Calu3 (cell line): ENCODE data around the gene KIDINS220. TPM values are rescaled to one million over a fixed set of nuclear protein-coding genes. Genes with fewer than 3 reads are reported as not detected.

Experiments used
- BruUV-seq: library from RNA; stranded (reverse); fragments of 400-500 nt; replicated peaks from 2 replicates; lab custom pipeline; 2021; lab: Mats Ljungman, UMichigan
- CTCF ChIA-PET: fragments of 300-600 bp; sonication (Branson Sonifier 250); formaldehyde crosslinking; loops from one replicate; lab custom pipeline; 2022; ENCODE audit warnings: antibody characterized with exemption; lab: Charles Lee
- DNase-seq: peaks from one replicate; pipeline ENCODE4 v3.0.0; 2022
- H3K27ac Mint-ChIP-seq: one replicate; pipeline ENCODE4 v1.8.0; 2022; ENCODE audit warnings: mixed read lengths; ENCODE audit not compliant: unreplicated experiment
- H3K27me3 Mint-ChIP-seq: one replicate; pipeline ENCODE4 v1.8.0; 2022; ENCODE audit warnings: mixed read lengths; ENCODE audit not compliant: unreplicated experiment
- H3K36me3 Mint-ChIP-seq: one replicate; pipeline ENCODE4 v1.8.0; 2022; ENCODE audit warnings: mild to moderate bottlenecking, moderate library complexity, mixed read lengths; ENCODE audit not compliant: insufficient read depth, unreplicated experiment
- H3K4me1 Mint-ChIP-seq: one replicate; pipeline ENCODE4 v1.8.0; 2022; ENCODE audit warnings: mild to moderate bottlenecking, low read depth, mixed read lengths; ENCODE audit not compliant: unreplicated experiment
- H3K4me3 Mint-ChIP-seq: one replicate; pipeline ENCODE4 v1.8.0; 2022; ENCODE audit warnings: mild to moderate bottlenecking, low read depth, moderate library complexity, mixed read lengths; ENCODE audit not compliant: unreplicated experiment
- H3K9me3 Mint-ChIP-seq: one replicate; pipeline ENCODE4 v1.8.0; 2022; ENCODE audit warnings: low read depth, mixed read lengths; ENCODE audit not compliant: unreplicated experiment
- CTCF ChIP-seq: fragments of 200-600 bp; IDR thresholded peaks from one replicate; pipeline ENCODE4 v1.8.0; 2022; ENCODE audit warnings: antibody characterized with exemption; ENCODE audit not compliant: unreplicated experiment
- intact Hi-C: fragments of 100-400 bp; cut with micrococcal nuclease; formaldehyde crosslinking; loops from one replicate; pipeline ENCODE4 v1.10.0; 2022; ENCODE audit not compliant: unreplicated experiment
- total RNA-seq: library from RNA; stranded (reverse); gene quantifications from 2 replicates; pipeline ENCODE4 v1.2.3, GENCODE V29; 2022

Gene KIDINS220
- total RNA-seq, 1 experiment from 2014 or later: 33.6 TPM

- Mint-ChIP-seq H3K4me1 (peaks cover 37% of the 10 kb centered on the region), H3K9me3 (peaks cover 2% of the 10 kb centered on the region), H3K36me3 (peaks cover 81% of the 10 kb centered on the region), H3K4me3 (peak overlapping the region; percentile 98), H3K27ac (peak overlapping the region; percentile 99), H3K27me3 (no peaks in the 10 kb centered on the region)
- BruUV-seq: no TSS peak
- intact Hi-C loops: loop anchor here (5.0 kb wide), 1 partner anchor 292 kb away; no protein-coding TSS in a partner anchor
- no peak for TF ChIP-seq CTCF
- DNase-seq: no peak
- CTCF ChIA-PET: interaction anchor here (1.0 to 1.4 kb wide), 2 partner anchors 14 to 51 kb away, joined by 4 to 7 read pairs; no protein-coding TSS in a partner anchor
Observed at GRCh38 chr2:8679567-8679826, 157.9 kb downstream of the KIDINS220 start.

Other genes with a start within 250 kb of the KIDINS220 start
- 77.8 and 92.5 TPM in 2 replicates for gene ID2, start 155.6 kb downstream of the KIDINS220 start, total RNA-seq
- gene MBOAT2, start 166.1 kb upstream of the KIDINS220 start, total RNA-seq: 36.8 and 40.9 TPM in 2 replicates